DND-41 (cell line): Measurements from ENCODE around the gene ZDHHC11B.

Experiments used
- ATAC-seq: fragments of 200-7000 bp; cut with Tn5 transposase; 3 replicates; pipeline ENCODE4 v1.9.1; 2021; ENCODE audit warnings: low read depth; ENCODE audit not compliant: insufficient read depth
- DNase-seq: peaks from one replicate; pipeline ENCODE4 v3.0.0-alpha.2; 2020
- H2AFZ ChIP-seq: 2 replicates; pipeline ENCODE4 v1.6.0; 2012; ENCODE audit warnings: low read depth, low read length
- H3K27ac ChIP-seq: 2 replicates; pipeline ENCODE4 v1.5.1; 2012; ENCODE audit warnings: low read length, inconsistent platforms
- H3K27me3 ChIP-seq: fragments of 200-600 bp; sonication (generic); 2 replicates; pipeline ENCODE4 v1.6.0; 2012; ENCODE audit warnings: low read length, mild to moderate bottlenecking, inconsistent platforms; ENCODE audit not compliant: insufficient read depth, poor library complexity
- H3K36me3 ChIP-seq: 2 replicates; pipeline ENCODE4 v1.5.1; 2012; ENCODE audit warnings: low read length, inconsistent platforms; ENCODE audit not compliant: insufficient read depth
- H3K4me1 ChIP-seq: 2 replicates; pipeline ENCODE4 v1.5.1; 2012; ENCODE audit warnings: mild to moderate bottlenecking, low read length; ENCODE audit not compliant: insufficient read depth
- H3K4me2 ChIP-seq: 2 replicates; pipeline ENCODE4 v1.6.0; 2012; ENCODE audit warnings: mild to moderate bottlenecking, moderate library complexity, low read length, inconsistent platforms; ENCODE audit not compliant: insufficient read depth
- H3K4me3 ChIP-seq, 2 experiments: fragments of 200-600 bp in 1 of 2; shearing (Covaris generic) in 1 of 2; 2 replicates each; pipeline ENCODE4 v1.5.1; 2012 to 2016; ENCODE audit warnings: inconsistent platforms in 2 of 2, low read length in 2 of 2, mild to moderate bottlenecking in 2 of 2, low read depth in 1 of 2, moderate library complexity in 1 of 2
- H3K79me2 ChIP-seq: 2 replicates; pipeline ENCODE4 v1.6.0; 2012; ENCODE audit warnings: low read length, inconsistent platforms; ENCODE audit not compliant: insufficient read depth
- H3K9ac ChIP-seq: 2 replicates; pipeline ENCODE4 v1.6.0; 2012; ENCODE audit warnings: low read depth, mild to moderate bottlenecking, inconsistent platforms, low read length, moderate library complexity
- H3K9me3 ChIP-seq: 2 replicates; pipeline ENCODE4 v1.5.1; 2012; ENCODE audit warnings: low read length, moderate library complexity, mild to moderate bottlenecking, inconsistent platforms; ENCODE audit not compliant: insufficient read depth, severe bottlenecking
- H4K20me1 ChIP-seq: 2 replicates; pipeline ENCODE4 v1.6.0; 2012; ENCODE audit warnings: low read length; ENCODE audit not compliant: insufficient read depth
- EZH2 ChIP-seq: IDR thresholded peaks from 3 replicates; pipeline ENCODE4 v1.6.1; 2012; ENCODE audit warnings: borderline replicate concordance, low read depth, mild to moderate bottlenecking, moderate library complexity, low read length, inconsistent platforms; ENCODE audit not compliant: severe bottlenecking
- TF ChIP-seq, protein P1 (sequence below): IDR thresholded peaks from 2 replicates; pipeline ENCODE4 v1.5.1; 2012; ENCODE audit warnings: borderline replicate concordance, low read length, moderate library complexity, mild to moderate bottlenecking; ENCODE audit not compliant: poor library complexity, severe bottlenecking; ENCODE audit errors: extremely low read depth

The ZDHHC11B gene

DNA sequence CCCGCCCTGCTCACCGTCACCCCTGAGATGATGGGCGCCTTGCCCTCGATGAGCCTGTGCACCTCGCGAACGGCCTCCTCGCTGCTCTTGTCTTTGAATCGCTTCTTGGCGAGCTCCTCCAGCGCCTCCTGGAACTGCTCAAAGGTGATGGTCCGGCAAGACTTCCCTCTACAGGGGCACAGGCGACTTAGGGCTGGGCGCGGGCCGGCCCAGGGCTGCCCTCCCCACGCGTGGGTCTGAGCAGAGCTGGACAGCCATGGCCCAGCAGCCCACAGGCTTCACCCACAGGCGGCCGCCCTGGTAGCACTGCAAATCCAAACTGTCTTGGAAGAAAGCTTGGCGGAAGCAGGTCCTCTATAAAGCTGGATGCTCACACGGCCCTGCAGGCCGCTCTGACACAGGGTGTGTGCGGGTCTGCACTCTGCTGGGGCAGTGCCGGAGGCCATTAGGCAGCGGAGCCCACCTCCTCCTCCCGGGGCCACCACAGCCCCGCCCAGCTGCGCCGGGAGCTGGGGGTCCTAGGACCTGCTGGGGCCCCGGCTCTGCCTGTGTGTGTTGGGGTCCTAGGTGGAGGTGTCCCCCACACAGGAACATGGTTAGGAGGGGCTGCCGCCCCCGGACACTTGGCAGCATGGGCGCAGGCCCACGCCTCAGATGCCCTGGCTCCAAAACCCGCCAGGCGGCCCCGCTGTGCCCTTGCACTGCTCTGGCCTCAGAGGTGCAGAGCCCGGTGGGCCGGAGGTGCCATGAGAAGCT, 118.4 kb downstream of the ZDHHC11B start:
- Histone ChIP-seq H3K27ac (no peak overlapping the region), H3K4me3 (no peak overlapping the region), H3K9me3 (no peaks in the 10 kb centered on the region), H3K4me2 (no peak overlapping the region), H4K20me1 (peaks cover 24% of the 10 kb centered on the region), H3K27me3 (no peaks in the 10 kb centered on the region), H3K36me3 (peaks cover 63% of the 10 kb centered on the region), H3K9ac (no peak overlapping the region), H3K79me2 (no peaks in the 10 kb centered on the region), H2AFZ (no peak overlapping the region), H3K4me1 (no peaks in the 10 kb centered on the region)
- ATAC-seq: no peak
- no peak for DNase-seq
- TF ChIP-seq, protein P1, sequence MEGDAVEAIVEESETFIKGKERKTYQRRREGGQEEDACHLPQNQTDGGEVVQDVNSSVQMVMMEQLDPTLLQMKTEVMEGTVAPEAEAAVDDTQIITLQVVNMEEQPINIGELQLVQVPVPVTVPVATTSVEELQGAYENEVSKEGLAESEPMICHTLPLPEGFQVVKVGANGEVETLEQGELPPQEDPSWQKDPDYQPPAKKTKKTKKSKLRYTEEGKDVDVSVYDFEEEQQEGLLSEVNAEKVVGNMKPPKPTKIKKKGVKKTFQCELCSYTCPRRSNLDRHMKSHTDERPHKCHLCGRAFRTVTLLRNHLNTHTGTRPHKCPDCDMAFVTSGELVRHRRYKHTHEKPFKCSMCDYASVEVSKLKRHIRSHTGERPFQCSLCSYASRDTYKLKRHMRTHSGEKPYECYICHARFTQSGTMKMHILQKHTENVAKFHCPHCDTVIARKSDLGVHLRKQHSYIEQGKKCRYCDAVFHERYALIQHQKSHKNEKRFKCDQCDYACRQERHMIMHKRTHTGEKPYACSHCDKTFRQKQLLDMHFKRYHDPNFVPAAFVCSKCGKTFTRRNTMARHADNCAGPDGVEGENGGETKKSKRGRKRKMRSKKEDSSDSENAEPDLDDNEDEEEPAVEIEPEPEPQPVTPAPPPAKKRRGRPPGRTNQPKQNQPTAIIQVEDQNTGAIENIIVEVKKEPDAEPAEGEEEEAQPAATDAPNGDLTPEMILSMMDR: no peak
- TF ChIP-seq EZH2: no peak

DNA sequence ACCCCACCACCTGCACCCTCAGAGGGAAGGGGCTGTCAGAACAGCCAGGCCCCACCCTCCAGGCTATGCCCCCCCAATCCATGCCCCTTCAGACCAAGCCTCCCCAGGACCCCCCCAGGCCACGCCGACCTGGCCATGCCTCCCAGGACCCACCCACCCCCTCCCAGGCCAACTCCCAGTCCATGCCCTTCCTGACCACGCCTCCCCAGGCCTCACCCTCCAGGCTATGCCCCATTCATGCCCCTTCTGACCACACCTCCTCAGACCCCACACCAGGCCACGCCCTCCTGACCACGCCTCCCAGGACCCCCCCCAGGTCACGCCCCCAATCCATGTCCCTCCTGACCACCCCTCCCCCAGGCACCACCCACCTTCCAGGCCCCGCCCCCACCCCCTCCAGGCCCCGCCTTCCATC, 119.0 kb downstream of the ZDHHC11B start:
- Histone ChIP-seq H3K4me1 (no peaks in the 10 kb centered on the region), H3K79me2 (no peaks in the 10 kb centered on the region), H3K9ac (no peak overlapping the region), H3K27me3 (no peaks in the 10 kb centered on the region), H4K20me1 (peaks cover 18% of the 10 kb centered on the region), H2AFZ (no peak overlapping the region), H3K4me2 (no peak overlapping the region), H3K9me3 (no peaks in the 10 kb centered on the region), H3K4me3 (no peak overlapping the region), H3K36me3 (peaks cover 67% of the 10 kb centered on the region), H3K27ac (no peak overlapping the region)
- DNase-seq: no peak
- ATAC-seq: no peak
- TF ChIP-seq, protein P1: no peak
- no peak for TF ChIP-seq EZH2

GRCh38 chr5:664994-665360, 119.6 kb downstream of the ZDHHC11B start:
- Histone ChIP-seq H3K79me2 (no peaks in the 10 kb centered on the region), H3K9ac (no peak overlapping the region), H4K20me1 (peaks cover 13% of the 10 kb centered on the region; the same call in 1 of the 2 replicates), H3K27me3 (no peaks in the 10 kb centered on the region), H2AFZ (no peak overlapping the region), H3K9me3 (no peaks in the 10 kb centered on the region), H3K27ac (no peak overlapping the region), H3K4me2 (no peak overlapping the region), H3K4me3 (no peak overlapping the region), H3K36me3 (peaks cover 71% of the 10 kb centered on the region), H3K4me1 (no peaks in the 10 kb centered on the region)
- no peak for DNase-seq
- ATAC-seq: no peak
- TF ChIP-seq EZH2: no peak
- TF ChIP-seq, protein P1: no peak
